NB4 (cell line): ENCODE data around the gene GXYLT1.

Experiments used
- DNase-seq: peaks from one replicate; pipeline ENCODE4 v3.0.0; 2010; ENCODE audit warnings: low read depth
- H3K4me3 ChIP-seq: one replicate; pipeline ENCODE4 v1.5.1; 2011; ENCODE audit warnings: mild to moderate bottlenecking, low read depth, low read length, moderate library complexity
- MYC ChIP-seq: IDR thresholded peaks from 2 replicates; pipeline ENCODE4 v1.6.1; 2011; ENCODE audit warnings: low read depth, low read length
- POLR2A ChIP-seq: IDR thresholded peaks from 2 replicates; pipeline ENCODE4 v1.6.1; 2011; ENCODE audit warnings: mild to moderate bottlenecking; ENCODE audit not compliant: insufficient read length; ENCODE audit errors: extremely low read depth
- TF ChIP-seq, protein P1 (sequence below): IDR thresholded peaks from 2 replicates; pipeline ENCODE4 v1.6.1; 2011; ENCODE audit warnings: low read depth, low read length
- TF ChIP-seq, protein P2 (sequence below): IDR thresholded peaks from one replicate; pipeline ENCODE4 v1.5.1; 2012; ENCODE audit warnings: low read depth, low read length

Gene GXYLT1

DNA sequence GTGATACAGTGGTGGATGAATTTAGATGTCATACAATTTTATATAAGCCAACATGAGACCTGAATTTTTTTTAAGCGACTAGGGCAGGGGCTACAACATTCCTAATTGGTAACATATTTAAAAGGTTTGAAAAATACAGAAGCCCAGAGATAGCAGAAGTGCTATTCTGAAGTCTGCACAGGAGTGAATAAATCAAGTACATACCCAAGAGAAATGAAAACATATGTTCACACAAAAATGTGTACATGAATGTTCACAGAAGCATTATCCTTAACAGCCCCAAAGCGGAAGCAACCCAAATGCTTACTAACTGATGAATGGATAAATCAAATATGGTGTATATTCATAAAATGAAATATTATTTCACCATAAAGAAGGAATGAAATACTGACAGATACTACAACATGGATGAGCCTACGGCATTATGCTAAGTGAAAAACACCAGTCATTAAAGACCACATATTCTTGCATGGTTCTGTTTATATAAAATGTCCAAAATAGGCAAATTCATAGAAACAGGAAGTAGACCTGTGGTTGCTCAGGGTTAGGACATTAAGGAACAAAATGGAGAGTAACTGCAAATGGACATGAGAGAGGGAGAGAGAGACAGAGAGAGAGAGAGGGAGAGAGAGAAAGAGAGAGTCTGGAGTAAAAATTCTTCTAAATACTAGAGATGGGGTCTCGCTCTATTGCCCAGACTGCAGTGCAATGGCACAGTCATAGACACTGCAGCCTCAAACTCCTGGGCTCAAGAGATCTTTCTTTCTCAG, 28.0 kb upstream of the GXYLT1 start:
- TF ChIP-seq, protein P1, sequence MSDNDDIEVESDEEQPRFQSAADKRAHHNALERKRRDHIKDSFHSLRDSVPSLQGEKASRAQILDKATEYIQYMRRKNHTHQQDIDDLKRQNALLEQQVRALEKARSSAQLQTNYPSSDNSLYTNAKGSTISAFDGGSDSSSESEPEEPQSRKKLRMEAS: no peak
- TF ChIP-seq, protein P2, sequence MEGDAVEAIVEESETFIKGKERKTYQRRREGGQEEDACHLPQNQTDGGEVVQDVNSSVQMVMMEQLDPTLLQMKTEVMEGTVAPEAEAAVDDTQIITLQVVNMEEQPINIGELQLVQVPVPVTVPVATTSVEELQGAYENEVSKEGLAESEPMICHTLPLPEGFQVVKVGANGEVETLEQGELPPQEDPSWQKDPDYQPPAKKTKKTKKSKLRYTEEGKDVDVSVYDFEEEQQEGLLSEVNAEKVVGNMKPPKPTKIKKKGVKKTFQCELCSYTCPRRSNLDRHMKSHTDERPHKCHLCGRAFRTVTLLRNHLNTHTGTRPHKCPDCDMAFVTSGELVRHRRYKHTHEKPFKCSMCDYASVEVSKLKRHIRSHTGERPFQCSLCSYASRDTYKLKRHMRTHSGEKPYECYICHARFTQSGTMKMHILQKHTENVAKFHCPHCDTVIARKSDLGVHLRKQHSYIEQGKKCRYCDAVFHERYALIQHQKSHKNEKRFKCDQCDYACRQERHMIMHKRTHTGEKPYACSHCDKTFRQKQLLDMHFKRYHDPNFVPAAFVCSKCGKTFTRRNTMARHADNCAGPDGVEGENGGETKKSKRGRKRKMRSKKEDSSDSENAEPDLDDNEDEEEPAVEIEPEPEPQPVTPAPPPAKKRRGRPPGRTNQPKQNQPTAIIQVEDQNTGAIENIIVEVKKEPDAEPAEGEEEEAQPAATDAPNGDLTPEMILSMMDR: no peak
- TF ChIP-seq MYC (no peak), POLR2A (no peak)
- H3K4me3 ChIP-seq: no peak overlapping the region
- DNase-seq: peak; percentile 54

DNA sequence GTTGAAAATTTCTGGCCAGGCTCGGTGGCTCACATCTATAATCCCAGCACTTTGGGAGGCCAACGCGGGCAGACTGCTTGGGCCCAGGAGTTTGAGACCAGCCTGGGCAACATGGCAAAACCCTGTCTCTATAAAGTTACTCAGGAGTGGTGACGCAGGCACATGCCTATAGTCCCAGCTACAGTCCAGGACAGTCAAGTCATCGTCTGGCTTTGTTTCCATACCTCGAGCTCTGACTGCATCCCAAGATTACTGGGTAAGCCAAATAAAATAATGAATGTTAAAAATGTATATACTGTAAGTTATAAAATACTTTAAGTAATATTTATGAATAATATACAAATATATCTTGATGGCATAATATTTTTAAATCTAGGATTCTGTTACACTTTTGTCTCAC, 23.0 kb upstream of the GXYLT1 start:
- TF ChIP-seq, protein P2: no peak
- TF ChIP-seq POLR2A (no peak), MYC (no peak)
- TF ChIP-seq, protein P1: no peak
- H3K4me3 ChIP-seq: no peak overlapping the region
- DNase-seq: no peak

DNA sequence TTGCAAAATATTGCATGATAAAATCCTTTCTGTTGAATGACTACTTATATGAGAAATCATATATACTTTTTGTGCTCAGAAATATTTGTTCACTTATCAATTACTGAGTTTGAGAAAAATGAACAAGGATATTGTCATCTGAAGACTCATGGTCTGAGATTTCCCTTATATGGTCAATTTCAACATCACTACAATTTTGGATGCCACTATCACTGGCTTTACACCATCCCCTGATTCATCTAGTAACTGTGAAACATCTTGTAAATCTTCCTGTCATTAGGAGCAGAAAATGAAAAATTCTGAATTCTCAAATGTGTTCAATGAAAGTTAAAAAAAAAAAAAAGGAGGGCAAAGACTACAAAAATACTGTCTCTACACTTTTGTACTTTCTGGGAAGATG, 21.8 kb upstream of the GXYLT1 start:
- DNase-seq: no peak
- TF ChIP-seq POLR2A: no peak
- TF ChIP-seq MYC: no peak
- TF ChIP-seq, protein P1: no peak
- TF ChIP-seq, protein P2: no peak
- no peak overlapping the region for H3K4me3 ChIP-seq

DNA sequence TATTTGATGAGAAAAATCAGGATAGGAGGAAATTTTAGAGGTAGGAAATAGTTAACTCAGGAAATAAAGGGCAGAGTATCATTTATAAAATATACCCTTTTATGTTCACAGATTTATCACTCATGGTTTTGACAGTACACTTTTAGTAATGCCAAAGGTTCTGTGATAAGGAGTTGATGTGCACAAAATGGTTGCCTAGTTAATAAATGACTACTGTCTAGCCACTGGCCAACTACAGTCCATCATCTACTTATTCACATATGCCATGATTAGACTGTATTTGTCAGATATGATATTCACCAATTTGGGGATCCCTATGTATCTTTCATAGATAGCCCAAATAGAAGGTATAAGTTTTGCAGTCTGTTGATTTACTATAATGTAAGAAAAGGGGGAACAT, 19.2 kb upstream of the GXYLT1 start:
- TF ChIP-seq POLR2A (no peak), MYC (no peak)
- TF ChIP-seq, protein P1: no peak
- TF ChIP-seq, protein P2: no peak
- H3K4me3 ChIP-seq: no peak overlapping the region
- no peak for DNase-seq

DNA sequence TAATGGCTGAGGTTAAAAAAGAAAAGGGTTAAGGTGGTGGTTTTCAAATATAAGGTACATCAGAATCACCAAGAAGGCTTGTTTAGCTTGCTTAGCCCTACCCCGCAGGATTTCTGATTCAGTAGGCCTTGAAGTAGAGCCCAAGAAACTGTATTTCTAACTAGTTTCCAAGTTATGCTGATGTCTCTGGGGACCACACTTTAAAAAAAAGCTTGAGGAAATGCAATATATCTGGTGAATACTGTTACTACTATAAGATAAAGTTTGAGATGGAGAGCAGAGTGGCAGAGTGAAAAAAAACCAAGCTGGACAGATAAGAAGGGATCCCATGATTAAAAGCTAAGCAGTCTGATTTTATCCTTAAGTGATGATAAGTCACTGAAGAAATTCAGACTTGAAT, 18.3 kb upstream of the GXYLT1 start:
- no peak overlapping the region for H3K4me3 ChIP-seq
- DNase-seq: no peak
- no peak for TF ChIP-seq MYC
- TF ChIP-seq, protein P1: no peak
- TF ChIP-seq POLR2A: no peak
- TF ChIP-seq, protein P2: no peak

DNA sequence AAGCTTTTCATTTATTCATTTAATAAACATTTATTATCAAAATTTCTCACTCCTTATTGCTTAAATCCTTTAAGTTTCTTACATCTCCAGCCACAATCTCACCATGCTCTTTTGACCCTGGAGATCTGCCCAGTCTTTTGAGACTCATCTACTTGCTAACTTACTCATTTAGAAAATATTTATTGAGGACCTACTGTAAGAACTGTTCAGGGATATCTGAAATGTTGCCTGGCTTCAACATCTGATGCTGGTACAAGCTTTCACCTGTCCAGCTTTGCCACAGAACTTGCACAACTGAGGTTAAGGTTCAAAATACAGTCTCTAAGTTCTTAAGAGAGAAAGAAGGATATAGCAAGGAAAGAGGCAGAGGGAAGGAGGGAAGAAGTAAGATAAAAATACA, 17.5 kb upstream of the GXYLT1 start:
- DNase-seq: no peak
- no peak for TF ChIP-seq MYC
- TF ChIP-seq, protein P1: no peak
- TF ChIP-seq, protein P2: no peak
- TF ChIP-seq POLR2A: no peak

More for the DNA sequence above, 17.5 kb upstream of the GXYLT1 start:
- no peak overlapping the region for H3K4me3 ChIP-seq
